Hepatocyte (in vitro differentiated cells): ENCODE data around the gene PDGFA. TPM values are rescaled to one million over a fixed set of nuclear protein-coding genes. Genes with fewer than 3 reads are reported as not detected.
A peak's percentile ranks its signal among the peaks of the same experiment; 100 is the strongest.
"Not testable (repeated sequence)": the region's sequence is repeated elsewhere in the genome, so short reads cannot be mapped to it uniquely, and the experiment has no call there.

Experiments used
- DNase-seq: peaks from one replicate; pipeline ENCODE4 v3.0.0-alpha.2; 2016; ENCODE audit warnings: low spot score
- H2AFZ ChIP-seq: fragments of 200-600 bp; sonication (generic); 2 replicates; pipeline ENCODE4 v1.6.0; 2016; ENCODE audit warnings: antibody characterized with exemption, mild to moderate bottlenecking
- H3K27ac ChIP-seq: fragments of 200-600 bp; sonication (generic); 2 replicates; pipeline ENCODE4 v1.5.1; 2016; ENCODE audit warnings: mild to moderate bottlenecking
- H3K27me3 ChIP-seq: fragments of 200-600 bp; sonication (generic); 2 replicates; pipeline ENCODE4 v1.6.1; 2016
- H3K36me3 ChIP-seq: fragments of 200-600 bp; sonication (generic); replicated peaks from 2 replicates; pipeline ENCODE4 v1.5.1; 2016; ENCODE audit warnings: low read depth; ENCODE audit not compliant: insufficient read depth
- H3K4me1 ChIP-seq: fragments of 200-600 bp; sonication (generic); 2 replicates; pipeline ENCODE4 v1.5.1; 2016; ENCODE audit warnings: mild to moderate bottlenecking, moderate library complexity; ENCODE audit not compliant: insufficient read depth
- H3K4me2 ChIP-seq: fragments of 200-600 bp; sonication (generic); 2 replicates; pipeline ENCODE4 v1.6.0; 2016
- H3K4me3 ChIP-seq: fragments of 200-600 bp; sonication (generic); 2 replicates; pipeline ENCODE4 v1.5.1; 2016; ENCODE audit warnings: mild to moderate bottlenecking
- H3K79me2 ChIP-seq: fragments of 200-600 bp; sonication (generic); 2 replicates; pipeline ENCODE4 v1.6.0; 2017; ENCODE audit warnings: mild to moderate bottlenecking
- H3K9me2 ChIP-seq: fragments of 200-600 bp; sonication (generic); replicated peaks from 2 replicates; pipeline ENCODE4 v1.6.0; 2017; ENCODE audit warnings: mild to moderate bottlenecking; ENCODE audit not compliant: insufficient read depth
- H3K9me3 ChIP-seq: fragments of 200-600 bp; sonication (generic); 2 replicates; pipeline ENCODE4 v1.5.1; 2016; ENCODE audit warnings: low read depth, mild to moderate bottlenecking
- H4K20me1 ChIP-seq: fragments of 200-600 bp; sonication (generic); 2 replicates; pipeline ENCODE4 v1.6.0; 2016; ENCODE audit warnings: mild to moderate bottlenecking; ENCODE audit not compliant: insufficient read depth, poor library complexity, severe bottlenecking
- EZH2 ChIP-seq: fragments of 200-600 bp; sonication (generic); IDR thresholded peaks from 2 replicates; pipeline ENCODE4 v1.6.1; 2016; ENCODE audit warnings: antibody characterized with exemption, mild to moderate bottlenecking, borderline replicate concordance
- EZH2phosphoT487 ChIP-seq: fragments of 200-600 bp; sonication (generic); IDR thresholded peaks from one replicate; pipeline ENCODE4 v1.6.1; 2018; ENCODE audit warnings: antibody characterized with exemption, mild to moderate bottlenecking, low read depth, moderate library complexity; ENCODE audit not compliant: unreplicated experiment, severe bottlenecking
- WGBS: methylation state at CpG from one replicate; pipeline ENCODE4 v1.1.6; 2016; ENCODE audit warnings: low lambda C conversion rate; ENCODE audit errors: missing lambda C conversion rate; 5-methylcytosine and 5-hydroxymethylcytosine counted together
- polyA plus RNA-seq: library from polyadenylated mRNA; unstranded; fragments of >200 nt; fragmentation: Nextera tagmentation; extraction: Ambion mirVana; gene quantifications from 2 replicates; pipeline ENCODE4 v1.2.1, GENCODE V29; 2016
- total RNA-seq: library from RNA; depleted of rRNA; stranded (reverse); fragments of >200 nt; gene quantifications from 2 replicates; pipeline ENCODE4 v1.2.3, GENCODE V29; 2014
- TF ChIP-seq, protein P1 (sequence below): fragments of 200-600 bp; sonication (generic); IDR thresholded peaks from 2 replicates; pipeline ENCODE4 v1.5.1; 2016; ENCODE audit warnings: antibody characterized with exemption, mild to moderate bottlenecking; ENCODE audit not compliant: poor library complexity

PDGFA gene
- total and polyA plus RNA-seq, 2 experiments from 2014 or later, result 30.7 to 63.1 TPM

DNA sequence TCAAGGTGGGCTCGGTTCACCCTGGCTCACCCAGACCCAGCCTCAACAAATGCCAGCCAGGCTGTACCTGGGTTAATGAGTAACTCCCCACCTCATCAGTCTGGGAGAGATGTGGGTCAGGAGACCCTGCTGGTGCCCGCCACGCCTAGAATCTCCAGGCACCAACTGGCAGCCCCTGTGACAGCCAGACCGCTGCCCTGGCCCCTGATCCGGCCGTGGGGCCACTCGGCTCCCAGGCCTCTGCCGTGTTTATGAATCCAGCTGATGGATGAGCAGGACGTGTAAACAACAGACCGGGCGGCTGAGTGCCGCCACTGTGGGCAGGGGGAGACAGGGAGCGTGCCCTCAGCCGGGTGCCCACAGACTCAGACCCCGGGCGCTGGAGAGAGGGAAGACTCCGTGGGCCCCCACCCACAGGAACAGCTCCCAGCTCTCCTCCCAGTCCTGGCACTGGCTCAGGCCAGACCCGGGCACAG lies 34.0 kb upstream of the PDGFA start:
- Histone ChIP-seq H3K4me1 (peaks cover 11% of the 10 kb centered on the region), H3K36me3 (no peaks in the 10 kb centered on the region), H3K79me2 (no peaks in the 10 kb centered on the region), H3K27me3 (no peaks in the 10 kb centered on the region), H2AFZ (no peak overlapping the region), H3K4me3 (no peak overlapping the region), H3K9me3 (no peaks in the 10 kb centered on the region), H3K4me2 (no peak overlapping the region), H3K9me2 (no peaks in the 10 kb centered on the region), H3K27ac (no peak overlapping the region), H4K20me1 (no peaks in the 10 kb centered on the region)
- TF ChIP-seq EZH2phosphoT487 (no peak), EZH2 (no peak)
- TF ChIP-seq, protein P1, sequence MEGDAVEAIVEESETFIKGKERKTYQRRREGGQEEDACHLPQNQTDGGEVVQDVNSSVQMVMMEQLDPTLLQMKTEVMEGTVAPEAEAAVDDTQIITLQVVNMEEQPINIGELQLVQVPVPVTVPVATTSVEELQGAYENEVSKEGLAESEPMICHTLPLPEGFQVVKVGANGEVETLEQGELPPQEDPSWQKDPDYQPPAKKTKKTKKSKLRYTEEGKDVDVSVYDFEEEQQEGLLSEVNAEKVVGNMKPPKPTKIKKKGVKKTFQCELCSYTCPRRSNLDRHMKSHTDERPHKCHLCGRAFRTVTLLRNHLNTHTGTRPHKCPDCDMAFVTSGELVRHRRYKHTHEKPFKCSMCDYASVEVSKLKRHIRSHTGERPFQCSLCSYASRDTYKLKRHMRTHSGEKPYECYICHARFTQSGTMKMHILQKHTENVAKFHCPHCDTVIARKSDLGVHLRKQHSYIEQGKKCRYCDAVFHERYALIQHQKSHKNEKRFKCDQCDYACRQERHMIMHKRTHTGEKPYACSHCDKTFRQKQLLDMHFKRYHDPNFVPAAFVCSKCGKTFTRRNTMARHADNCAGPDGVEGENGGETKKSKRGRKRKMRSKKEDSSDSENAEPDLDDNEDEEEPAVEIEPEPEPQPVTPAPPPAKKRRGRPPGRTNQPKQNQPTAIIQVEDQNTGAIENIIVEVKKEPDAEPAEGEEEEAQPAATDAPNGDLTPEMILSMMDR, result no peak
- no peak for DNase-seq
- WGBS, result 82% methylated on average over 18 of the region's 18 CpGs

DNA sequence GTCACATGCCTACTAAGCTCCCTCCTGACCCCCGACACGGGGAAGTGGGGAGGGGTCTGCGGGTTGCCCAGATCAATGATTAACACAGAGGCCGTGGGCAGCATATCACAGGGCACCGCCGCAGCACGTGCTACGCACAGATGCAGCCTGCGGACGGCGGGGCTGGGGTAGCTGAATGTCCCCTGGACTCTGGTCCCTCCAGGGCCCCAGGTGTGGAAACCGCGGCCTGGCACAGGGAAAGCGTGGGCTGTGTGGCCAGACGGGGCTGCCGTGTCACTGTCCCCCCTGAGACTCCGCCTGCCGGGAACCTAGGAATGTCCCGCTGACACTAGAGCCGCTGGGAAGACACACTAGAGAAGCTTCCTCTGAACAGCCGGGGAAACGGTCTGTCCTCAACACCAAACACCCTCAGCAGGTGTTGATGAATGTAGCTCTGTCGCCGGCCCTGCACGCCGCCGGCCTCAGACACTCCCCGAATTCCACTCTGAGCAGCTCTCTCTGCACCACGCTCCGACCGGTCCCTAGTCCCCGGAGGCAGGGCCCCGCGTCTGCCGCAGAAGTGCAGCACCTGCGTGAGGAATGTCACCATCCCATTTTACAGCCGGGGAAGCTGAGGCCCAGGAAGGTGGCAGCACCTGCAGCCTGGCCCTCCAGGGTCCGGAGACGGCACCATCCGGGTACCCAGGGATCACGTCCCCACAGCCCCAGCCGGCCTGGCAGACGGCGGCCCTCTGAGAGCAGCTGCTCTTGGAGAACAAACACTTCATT lies 33.4 kb upstream of the PDGFA start:
- Histone ChIP-seq H3K9me2 (no peaks in the 10 kb centered on the region), H3K4me1 (peaks cover 11% of the 10 kb centered on the region), H3K9me3 (no peaks in the 10 kb centered on the region), H2AFZ (no peak overlapping the region), H3K27me3 (no peaks in the 10 kb centered on the region), H3K36me3 (no peaks in the 10 kb centered on the region), H3K4me3 (no peak overlapping the region), H4K20me1 (no peaks in the 10 kb centered on the region), H3K27ac (no peak overlapping the region), H3K79me2 (no peaks in the 10 kb centered on the region), H3K4me2 (no peak overlapping the region)
- TF ChIP-seq EZH2phosphoT487, result no peak
- TF ChIP-seq, protein P1, result no peak
- no peak for TF ChIP-seq EZH2
- WGBS, result 84% methylated on average over 35 of the region's 44 CpGs
- peak; percentile 39 for DNase-seq

DNA sequence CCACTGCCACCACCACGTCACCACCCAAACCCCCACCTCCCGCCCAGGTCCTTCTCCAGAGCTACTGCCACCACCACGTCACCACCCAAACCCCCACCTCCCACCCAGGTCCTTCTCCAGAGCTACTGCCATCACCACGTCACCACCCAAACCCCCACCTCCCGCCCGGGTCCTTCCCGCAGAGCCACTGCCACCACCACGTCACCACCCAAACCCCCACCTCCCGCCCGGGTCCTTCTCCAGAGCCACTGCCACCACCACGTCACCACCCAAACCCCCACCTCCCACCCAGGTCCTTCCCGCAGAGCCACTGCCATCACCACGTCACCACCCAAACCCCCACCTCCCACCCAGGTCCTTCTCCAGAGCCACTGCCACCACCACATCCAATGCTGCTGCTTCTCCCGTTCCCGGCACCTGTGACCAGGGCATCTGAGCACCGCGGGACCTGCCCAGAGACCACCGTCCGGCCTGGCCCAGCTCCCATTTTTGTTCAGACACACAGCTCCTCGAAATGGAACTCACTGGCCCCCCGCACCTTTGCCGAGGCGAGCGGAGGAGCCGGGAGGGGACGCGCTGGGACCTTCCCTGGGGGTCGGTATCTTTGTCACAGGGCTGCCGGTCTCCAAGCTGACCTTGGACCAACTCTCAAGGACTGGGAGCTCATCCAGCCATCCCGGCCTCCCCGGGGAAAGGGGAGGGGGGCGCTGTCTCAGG lies 32.7 kb upstream of the PDGFA start:
- 94% methylated on average over 18 of the region's 32 CpGs for WGBS
- not testable (repeated sequence) for H3K4me2 ChIP-seq, DNase-seq

DNA sequence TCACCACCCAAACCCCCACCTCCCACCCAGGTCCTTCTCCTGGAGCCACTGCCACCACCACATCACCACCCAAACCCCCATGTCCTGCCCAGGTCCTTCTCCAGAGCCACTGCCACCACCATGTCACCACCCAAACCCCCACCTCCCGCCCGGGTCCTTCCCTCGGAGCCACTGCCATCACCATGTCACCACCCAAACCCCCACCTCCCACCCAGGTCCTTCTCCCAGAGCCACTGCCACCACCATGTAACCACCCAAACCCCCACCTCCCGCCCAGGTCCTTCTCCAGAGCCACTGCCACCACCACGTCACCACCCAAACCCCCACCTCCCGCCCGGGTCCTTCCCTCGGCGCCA lies 31.9 kb upstream of the PDGFA start:
- DNase-seq, H3K9me2 ChIP-seq, H3K27me3 ChIP-seq, H3K4me2 ChIP-seq, H3K9me3 ChIP-seq, H3K27ac ChIP-seq, H2AFZ ChIP-seq, H3K36me3 ChIP-seq, H4K20me1 ChIP-seq, H3K4me3 ChIP-seq, H3K79me2 ChIP-seq: not testable (repeated sequence)
- WGBS, result 100% methylated on average over 1 of the region's 9 CpGs
- H3K4me1 ChIP-seq, result peaks cover 11% of the 10 kb centered on the region

More for the DNA sequence above, 32.7 kb upstream of the PDGFA start:
- not testable (repeated sequence) for H3K79me2 ChIP-seq, H3K9me3 ChIP-seq, H3K36me3 ChIP-seq, H3K27ac ChIP-seq, H4K20me1 ChIP-seq, H3K9me2 ChIP-seq, H3K27me3 ChIP-seq, H3K4me3 ChIP-seq, H2AFZ ChIP-seq
- H3K4me1 ChIP-seq, result peaks cover 11% of the 10 kb centered on the region
